ENCODE measurements around the gene EID1. TPM values are rescaled to one million over a fixed set of nuclear protein-coding genes. Genes with fewer than 3 reads are reported as not detected.
A peak's percentile ranks its signal among the peaks of the same experiment; 100 is the strongest.

EID1 gene
- total RNA-seq, 4 donors from 2014 or later: 57.6 to 88.6 (median 84.7) TPM

- Histone ChIP-seq H3K9me3 (no peaks in the 10 kb centered on the region), H3K4me1 (no peaks in the 10 kb centered on the region), H3K27me3 (no peaks in the 10 kb centered on the region), H3K36me3 (no peaks in the 10 kb centered on the region), H3K27ac (peak overlapping the region; percentile 83), H3K4me3 (peak overlapping the region; percentile 39)
- 35% methylated on average over 13 of the region's 13 CpGs for WGBS
- DNase-seq (ENCODE audit: low spot score in 2 of 2): no peak
- TF ChIP-seq POLR2A (IDR thresholded peaks at IDR 0.05): no peak
- TF ChIP-seq POLR2AphosphoS5 (IDR thresholded peaks at IDR 0.05): no peak
- TF ChIP-seq EP300 (IDR thresholded peaks at IDR 0.05): no peak
- no peak for TF ChIP-seq CTCF (IDR thresholded peaks at IDR 0.05)
These were observed 19.2 kb downstream of the EID1 start for GRCh38 chr15:48896869-48897814.

GRCh38 chr15:48898032-48898431, 20.1 kb downstream of the EID1 start:
- DNase-seq (ENCODE audit: low spot score in 2 of 2): no peak
- no peaks in the 10 kb centered on the region for H3K36me3 ChIP-seq
- H3K9me3 ChIP-seq: no peaks in the 10 kb centered on the region
- TF ChIP-seq POLR2AphosphoS5 (IDR thresholded peaks at IDR 0.05): no peak
- no peak for TF ChIP-seq POLR2A (IDR thresholded peaks at IDR 0.05)
- TF ChIP-seq EP300 (IDR thresholded peaks at IDR 0.05): no peak
- no peak for TF ChIP-seq CTCF (IDR thresholded peaks at IDR 0.05)
- peak overlapping the region; percentile 83 for H3K27ac ChIP-seq
- H3K4me3 ChIP-seq: peak overlapping the region; percentile 39
- H3K4me1 ChIP-seq: no peaks in the 10 kb centered on the region
- H3K27me3 ChIP-seq: no peaks in the 10 kb centered on the region
- WGBS: 60% methylated on average over 4 of the region's 4 CpGs

GRCh38 chr15:48898446-48898845, 20.5 kb downstream of the EID1 start:
- H3K27ac ChIP-seq: peak overlapping the region; percentile 83
- no peak overlapping the region for H3K4me3 ChIP-seq
- H3K36me3 ChIP-seq: no peaks in the 10 kb centered on the region
- WGBS: 49% methylated on average over 2 of the region's 2 CpGs
- H3K4me1 ChIP-seq: no peaks in the 10 kb centered on the region
- no peaks in the 10 kb centered on the region for H3K9me3 ChIP-seq
- TF ChIP-seq POLR2A (IDR thresholded peaks at IDR 0.05) (no peak), CTCF (IDR thresholded peaks at IDR 0.05) (no peak)
- no peak for DNase-seq (ENCODE audit: low spot score in 2 of 2)
- H3K27me3 ChIP-seq: no peaks in the 10 kb centered on the region

- TF ChIP-seq EP300 (IDR thresholded peaks at IDR 0.05) (no peak), POLR2AphosphoS5 (IDR thresholded peaks at IDR 0.05) (no peak), POLR2A (IDR thresholded peaks at IDR 0.05) (no peak), CTCF (IDR thresholded peaks at IDR 0.05) (no peak)
- Histone ChIP-seq H3K36me3 (no peaks in the 10 kb centered on the region), H3K4me3 (no peak overlapping the region), H3K27ac (no peak overlapping the region), H3K27me3 (no peaks in the 10 kb centered on the region), H3K9me3 (no peaks in the 10 kb centered on the region), H3K4me1 (no peaks in the 10 kb centered on the region)
- DNase-seq (ENCODE audit: low spot score in 2 of 2): no peak
- 94% methylated on average over 4 of the region's 4 CpGs for WGBS
These were observed 21.9 kb downstream of the EID1 start for GRCh38 chr15:48899793-48900192.

- no peak for DNase-seq (ENCODE audit: low spot score in 2 of 2)
- TF ChIP-seq EP300 (IDR thresholded peaks at IDR 0.05) (no peak), CTCF (IDR thresholded peaks at IDR 0.05) (no peak), POLR2A (IDR thresholded peaks at IDR 0.05) (no peak), POLR2AphosphoS5 (IDR thresholded peaks at IDR 0.05) (no peak)
These were observed 26.8 kb downstream of the EID1 start for GRCh38 chr15:48904758-48905157.

More at GRCh38 chr15:48904758-48905157, 26.8 kb downstream of the EID1 start:
- 93% methylated on average over 4 of the region's 4 CpGs for WGBS
- H3K36me3 ChIP-seq: no peaks in the 10 kb centered on the region
- no peak overlapping the region for H3K4me3 ChIP-seq
- no peaks in the 10 kb centered on the region for H3K27me3 ChIP-seq
- no peak overlapping the region for H3K27ac ChIP-seq
- no peaks in the 10 kb centered on the region for H3K4me1 ChIP-seq
- no peaks in the 10 kb centered on the region for H3K9me3 ChIP-seq
